ENCODE data around the gene GMPR2.

GMPR2 gene

DNA sequence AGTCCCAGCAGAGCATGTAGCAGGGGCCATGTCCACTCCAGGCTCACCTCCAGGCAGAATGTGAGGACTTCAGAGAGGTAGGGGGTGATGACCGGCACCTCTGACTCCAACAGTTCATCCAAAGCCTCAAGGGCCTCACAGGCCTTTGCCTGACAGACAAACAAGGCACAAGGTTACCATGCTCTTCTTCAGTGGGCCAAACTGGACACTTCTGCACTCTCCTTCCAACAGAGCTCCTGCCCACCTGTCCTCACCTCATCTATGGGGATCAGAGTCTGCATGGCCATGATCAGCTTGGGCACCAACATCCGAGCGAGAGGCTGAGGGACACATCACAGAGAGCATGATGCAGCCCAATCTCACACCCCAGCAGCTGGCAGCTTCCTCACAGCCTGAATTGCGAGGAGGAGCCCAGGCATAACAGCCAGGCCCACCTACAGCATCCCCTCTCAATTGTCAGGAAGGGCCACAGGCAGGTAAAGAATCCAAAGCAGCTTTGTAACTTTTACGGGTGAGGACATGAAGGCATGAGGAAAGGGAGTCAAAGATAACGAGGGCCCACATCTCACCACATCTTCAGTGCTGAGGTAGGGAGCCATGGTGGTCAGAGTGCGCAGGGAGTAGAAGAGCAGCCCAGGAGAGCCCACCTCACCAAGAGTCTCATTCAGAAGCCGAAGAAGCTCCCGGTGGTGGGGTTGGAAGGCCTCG lies 45.7 kb upstream of the GMPR2 start:
- peaks cover 36% of the 10 kb centered on the region for H3K4me1 Mint-ChIP-seq
- H3K27me3 Mint-ChIP-seq (ENCODE audit: low read depth, poor library complexity), result peaks cover 10% of the 10 kb centered on the region
- no peak for DNase-seq
- H3K9me3 Mint-ChIP-seq, result no peaks in the 10 kb centered on the region
- peaks cover 25% of the 10 kb centered on the region for H3K36me3 Mint-ChIP-seq (ENCODE audit: low read depth)
- TF ChIP-seq, protein P1, sequence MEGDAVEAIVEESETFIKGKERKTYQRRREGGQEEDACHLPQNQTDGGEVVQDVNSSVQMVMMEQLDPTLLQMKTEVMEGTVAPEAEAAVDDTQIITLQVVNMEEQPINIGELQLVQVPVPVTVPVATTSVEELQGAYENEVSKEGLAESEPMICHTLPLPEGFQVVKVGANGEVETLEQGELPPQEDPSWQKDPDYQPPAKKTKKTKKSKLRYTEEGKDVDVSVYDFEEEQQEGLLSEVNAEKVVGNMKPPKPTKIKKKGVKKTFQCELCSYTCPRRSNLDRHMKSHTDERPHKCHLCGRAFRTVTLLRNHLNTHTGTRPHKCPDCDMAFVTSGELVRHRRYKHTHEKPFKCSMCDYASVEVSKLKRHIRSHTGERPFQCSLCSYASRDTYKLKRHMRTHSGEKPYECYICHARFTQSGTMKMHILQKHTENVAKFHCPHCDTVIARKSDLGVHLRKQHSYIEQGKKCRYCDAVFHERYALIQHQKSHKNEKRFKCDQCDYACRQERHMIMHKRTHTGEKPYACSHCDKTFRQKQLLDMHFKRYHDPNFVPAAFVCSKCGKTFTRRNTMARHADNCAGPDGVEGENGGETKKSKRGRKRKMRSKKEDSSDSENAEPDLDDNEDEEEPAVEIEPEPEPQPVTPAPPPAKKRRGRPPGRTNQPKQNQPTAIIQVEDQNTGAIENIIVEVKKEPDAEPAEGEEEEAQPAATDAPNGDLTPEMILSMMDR (IDR thresholded peaks at IDR 0.05), result no peak
- peak overlapping the region; percentile 89 for H3K4me3 Mint-ChIP-seq
- H3K27ac Mint-ChIP-seq, result peak overlapping the region; percentile 76

DNA sequence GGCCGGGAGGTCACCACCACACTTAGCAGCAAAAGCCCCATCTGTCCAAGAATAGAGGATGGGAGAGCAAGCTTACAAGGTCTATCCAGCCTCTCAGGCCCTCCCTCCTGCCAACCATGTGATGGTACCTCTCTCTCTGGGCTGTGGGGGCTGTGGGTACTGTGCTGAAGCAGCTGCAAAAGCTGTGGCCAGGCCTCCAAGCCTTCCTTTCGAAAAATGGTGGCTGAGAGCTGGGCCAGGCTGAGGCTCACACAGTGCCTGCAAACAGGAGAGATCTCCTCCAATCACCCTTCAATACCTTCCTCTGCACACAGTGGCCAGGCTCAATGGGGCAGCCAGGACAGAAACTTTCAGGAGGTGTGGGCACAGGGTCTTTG lies 45.2 kb upstream of the GMPR2 start:
- Mint-ChIP-seq H3K27ac (peak overlapping the region; percentile 94), H3K36me3 (ENCODE audit: low read depth) (peaks cover 31% of the 10 kb centered on the region)

DNA sequence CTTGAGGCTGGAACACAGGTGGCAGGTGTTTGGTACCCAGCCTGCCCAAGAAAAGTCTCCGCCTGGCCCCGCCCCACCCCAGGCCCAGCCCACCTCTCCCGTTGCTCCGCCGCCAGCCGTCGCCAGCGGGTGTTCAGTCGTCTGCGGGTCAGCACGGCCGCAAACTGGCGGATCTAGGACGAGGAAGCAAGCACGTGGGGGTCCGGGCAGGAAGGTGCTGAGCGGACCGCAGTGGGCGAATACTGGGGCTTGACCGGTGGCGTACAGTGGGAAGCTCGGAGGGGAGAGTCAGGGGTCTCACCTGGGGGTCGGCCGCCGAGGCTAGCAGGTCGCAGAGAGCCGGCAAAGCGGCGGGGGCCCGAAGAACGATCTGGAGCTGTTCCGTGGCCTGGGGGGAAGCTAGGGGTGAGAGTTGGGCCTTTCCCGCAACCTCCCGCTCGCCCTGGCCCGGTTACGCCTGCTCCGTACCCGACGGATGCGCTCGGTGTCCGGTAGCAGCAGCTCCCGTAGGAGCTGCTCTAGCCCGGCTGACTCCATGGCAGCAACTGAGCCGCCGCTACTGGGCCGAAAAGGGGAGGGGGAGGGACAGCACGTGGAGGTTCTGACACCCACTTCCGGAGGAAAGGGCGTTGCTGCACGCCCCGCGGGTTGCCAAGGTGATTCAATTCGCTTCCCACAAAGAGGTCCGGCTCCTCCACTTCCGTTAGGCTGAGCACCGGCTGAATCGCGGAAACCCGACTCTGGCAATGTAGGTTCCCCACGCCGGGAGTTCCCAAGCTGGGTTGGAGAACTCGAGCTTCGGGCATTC lies 44.3 kb upstream of the GMPR2 start, which contains the start of gene IPO4:
Gene IPO4 (minus strand): TSS at position 566 of the 808 bp plus-strand sequence. CDS start 29 bp downstream, at position 537.
- peaks cover 10% of the 10 kb centered on the region for H3K27me3 Mint-ChIP-seq (ENCODE audit: low read depth, poor library complexity)
- H3K27ac Mint-ChIP-seq, result peak within 1 kb of the TSS; percentile 94
- no peaks in the 10 kb centered on the region for H3K9me3 Mint-ChIP-seq

More for the DNA sequence above, 45.2 kb upstream of the GMPR2 start:
- no peaks in the 10 kb centered on the region for H3K9me3 Mint-ChIP-seq
- H3K4me3 Mint-ChIP-seq, result peak overlapping the region; percentile 89
- TF ChIP-seq, protein P1 (IDR thresholded peaks at IDR 0.05), result no peak
- peaks cover 40% of the 10 kb centered on the region for H3K4me1 Mint-ChIP-seq
- DNase-seq, result no peak
- peaks cover 10% of the 10 kb centered on the region for H3K27me3 Mint-ChIP-seq (ENCODE audit: low read depth, poor library complexity)

DNA sequence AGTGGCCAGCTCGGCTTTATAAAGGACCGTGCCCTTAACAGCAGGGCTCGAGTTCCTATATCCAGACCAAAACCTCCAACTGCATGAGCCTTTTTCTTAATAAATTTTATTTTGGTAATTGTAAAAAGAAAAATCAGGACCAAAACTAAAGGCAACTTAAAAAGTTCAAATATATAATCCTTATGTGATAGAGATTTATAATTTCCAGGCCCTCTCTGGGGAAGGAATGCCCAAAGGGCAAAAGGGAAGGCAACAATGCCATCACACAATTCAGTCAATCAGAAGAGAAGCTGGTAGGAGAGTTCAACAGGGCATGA lies 43.7 kb upstream of the GMPR2 start:
- peak overlapping the region; percentile 89 for H3K4me3 Mint-ChIP-seq
- H3K27me3 Mint-ChIP-seq (ENCODE audit: low read depth, poor library complexity), result peaks cover 10% of the 10 kb centered on the region
- no peaks in the 10 kb centered on the region for H3K9me3 Mint-ChIP-seq

More for the DNA sequence above, 44.3 kb upstream of the GMPR2 start, which contains the start of gene IPO4:
- peak; percentile 92 for DNase-seq
- peaks cover 38% of the 10 kb centered on the region for H3K36me3 Mint-ChIP-seq (ENCODE audit: low read depth)
- H3K4me1 Mint-ChIP-seq, result peaks cover 44% of the 10 kb centered on the region
- peak within 1 kb of the TSS; percentile 89 for H3K4me3 Mint-ChIP-seq
- TF ChIP-seq, protein P1 (IDR thresholded peaks at IDR 0.05), result no peak

DNA sequence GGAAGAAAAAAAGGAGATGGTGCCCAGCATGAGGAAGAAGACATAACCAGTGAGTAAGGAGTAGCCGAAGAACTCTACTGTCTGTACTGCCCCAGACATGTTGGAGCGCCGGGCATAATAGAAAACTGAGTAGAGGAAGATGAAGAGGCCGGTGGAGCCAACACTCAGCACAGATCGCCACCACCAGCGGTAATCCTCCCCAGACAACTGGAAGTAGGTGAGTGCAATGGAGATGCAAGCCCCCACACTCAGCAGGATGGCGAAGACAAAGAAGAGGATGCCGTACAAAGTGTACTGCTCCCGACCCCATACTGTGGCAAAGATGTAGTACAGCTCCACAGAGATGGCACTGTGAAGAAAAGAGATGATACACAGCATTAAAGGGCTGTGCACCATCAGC lies 43.3 kb upstream of the GMPR2 start:
- Mint-ChIP-seq H3K27me3 (ENCODE audit: low read depth, poor library complexity) (peaks cover 10% of the 10 kb centered on the region), H3K4me1 (peaks cover 51% of the 10 kb centered on the region), H3K36me3 (ENCODE audit: low read depth) (peaks cover 45% of the 10 kb centered on the region), H3K27ac (peak overlapping the region; percentile 7), H3K9me3 (no peaks in the 10 kb centered on the region), H3K4me3 (peak overlapping the region; percentile 89)
- no peak for DNase-seq
- TF ChIP-seq, protein P1 (IDR thresholded peaks at IDR 0.05), result no peak

More for the DNA sequence above, 43.7 kb upstream of the GMPR2 start:
- Mint-ChIP-seq H3K36me3 (ENCODE audit: low read depth) (peaks cover 41% of the 10 kb centered on the region), H3K27ac (peak overlapping the region; percentile 7), H3K4me1 (peaks cover 47% of the 10 kb centered on the region)
- DNase-seq, result no peak
- TF ChIP-seq, protein P1 (IDR thresholded peaks at IDR 0.05), result no peak

Data from nephron progenitor cell (in vitro differentiated cells).